Iris pigment epithelial cell (primary cell): ENCODE data around the gene LAMA2.

ENCODE experiments used
- DNase-seq: peaks from one replicate; pipeline ENCODE4 v3.0.0-alpha.2; 2011; ENCODE audit warnings: low read depth

The LAMA2 gene

DNA sequence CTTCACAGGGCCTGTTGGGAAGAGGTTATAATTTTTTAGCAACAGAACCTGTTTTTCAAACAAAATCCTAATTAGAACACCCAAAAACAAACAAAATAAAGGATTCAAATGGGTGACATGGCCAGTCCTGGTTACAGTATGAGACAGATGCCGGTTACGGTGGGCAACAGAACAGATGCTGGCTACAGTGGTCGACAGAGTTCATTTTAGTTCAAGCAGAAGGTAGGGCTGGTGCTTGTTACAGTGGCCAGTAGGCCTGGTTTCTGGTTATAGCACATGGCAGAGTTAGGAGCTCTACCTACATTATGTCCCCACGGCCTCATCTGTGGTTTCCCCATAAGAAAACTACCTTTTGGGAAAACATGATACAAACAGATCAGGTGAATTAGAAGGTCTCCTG, 327.7 kb downstream of the LAMA2 start:
- no peak for DNase-seq

DNA sequence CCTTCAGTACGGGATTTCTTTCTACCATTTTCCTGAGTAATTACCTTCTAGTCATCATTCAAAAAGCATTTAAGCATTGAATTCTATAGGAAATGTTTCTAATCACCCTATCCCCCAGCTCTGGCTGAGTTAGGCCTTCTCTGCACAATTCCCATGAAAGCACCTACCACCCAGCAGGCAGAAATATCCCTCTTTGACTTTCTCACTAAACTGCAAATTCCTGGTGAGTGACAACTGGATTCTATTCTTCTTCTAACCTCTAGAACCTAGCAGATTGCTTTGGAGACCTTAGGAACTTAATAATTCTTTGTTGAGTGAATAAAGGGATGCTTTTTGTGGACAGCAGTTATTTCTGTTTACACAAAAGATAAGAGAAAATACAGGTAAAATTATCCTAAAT, 328.7 kb downstream of the LAMA2 start:
- no peak for DNase-seq

DNA sequence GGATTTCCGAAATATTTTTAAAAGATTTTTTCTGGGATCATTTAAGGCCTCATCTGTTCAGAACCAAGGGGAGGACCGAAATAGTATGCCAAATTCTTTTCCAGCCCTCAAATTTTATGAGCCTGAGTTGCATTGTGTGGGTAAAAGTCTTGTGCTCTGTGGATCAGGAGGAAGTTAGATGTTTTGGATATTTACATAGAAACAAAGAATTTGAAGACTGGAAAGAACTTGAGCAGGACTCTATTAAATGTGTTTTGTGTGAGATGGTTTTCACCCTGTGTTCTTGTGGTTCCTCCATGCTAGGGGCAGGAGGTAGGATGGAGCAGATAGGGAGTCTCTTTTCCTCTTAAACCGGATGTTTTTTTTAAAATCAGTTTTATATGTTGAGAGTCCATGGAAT, 329.1 kb downstream of the LAMA2 start:
- DNase-seq: peak; percentile 13

DNA sequence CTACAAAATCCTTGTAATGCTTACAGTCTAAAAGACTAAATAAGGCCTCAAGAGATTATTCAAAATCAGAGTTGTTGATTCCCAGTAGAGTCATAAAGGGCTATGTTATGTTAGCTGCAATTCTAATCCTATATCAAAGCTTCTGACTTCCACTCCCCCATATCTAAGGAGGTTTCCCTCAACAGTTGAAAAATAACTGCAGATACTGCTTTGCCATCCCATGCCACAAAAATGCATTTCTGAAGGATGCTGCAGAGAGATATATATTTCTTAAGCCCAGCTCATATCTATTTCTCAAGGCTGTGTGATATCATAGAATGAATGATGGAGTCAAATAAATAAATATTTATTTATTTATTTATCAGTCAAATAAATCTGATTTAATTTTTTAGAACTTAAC, 332.3 kb downstream of the LAMA2 start:
- no peak for DNase-seq

DNA sequence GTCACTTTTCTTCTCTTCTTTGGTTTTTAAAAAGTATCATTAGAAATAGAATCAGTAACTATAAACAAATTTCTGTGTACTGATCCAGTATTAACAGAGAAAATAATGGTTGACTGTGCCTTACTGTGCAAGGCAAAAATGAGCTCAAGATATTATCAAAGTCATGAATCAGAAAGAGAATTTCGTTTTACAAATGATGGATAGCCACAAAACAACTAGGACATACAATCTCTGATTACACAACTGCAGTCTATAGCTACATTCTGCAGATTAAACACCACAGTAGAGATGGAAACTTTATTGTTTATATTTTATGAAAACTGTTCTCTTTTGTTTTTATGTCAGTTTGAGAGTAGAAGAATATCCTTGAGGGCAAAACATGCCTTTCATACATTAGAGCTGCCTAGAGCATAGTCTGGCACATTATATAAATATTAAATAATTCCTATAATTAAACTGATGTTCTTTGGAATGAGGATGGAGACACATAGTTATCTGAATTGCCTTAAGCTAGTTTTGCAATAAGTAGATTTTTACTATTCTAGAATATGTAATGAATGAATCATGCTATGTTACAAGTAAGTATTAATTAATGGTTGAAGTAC, 333.1 kb downstream of the LAMA2 start:
- DNase-seq: peak; percentile 47

DNA sequence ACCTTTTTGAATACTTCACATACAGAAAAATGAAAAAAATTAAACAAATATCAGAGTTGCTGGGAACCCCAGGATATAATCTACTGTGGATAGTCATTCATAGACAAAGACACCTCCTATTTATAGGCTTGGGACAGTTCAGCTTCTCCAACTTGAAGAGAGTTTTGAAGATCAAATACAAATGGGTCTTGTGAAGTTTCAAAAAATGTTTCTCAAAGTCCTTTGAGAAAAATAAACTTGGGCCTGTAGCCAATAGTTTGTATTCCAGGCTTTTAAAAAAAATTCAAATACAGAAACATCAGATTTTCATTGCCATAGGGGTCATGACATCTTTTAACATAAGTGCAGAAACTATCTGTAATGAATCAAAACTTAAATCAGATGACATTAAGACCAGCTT, 334.8 kb downstream of the LAMA2 start:
- no peak for DNase-seq

DNA sequence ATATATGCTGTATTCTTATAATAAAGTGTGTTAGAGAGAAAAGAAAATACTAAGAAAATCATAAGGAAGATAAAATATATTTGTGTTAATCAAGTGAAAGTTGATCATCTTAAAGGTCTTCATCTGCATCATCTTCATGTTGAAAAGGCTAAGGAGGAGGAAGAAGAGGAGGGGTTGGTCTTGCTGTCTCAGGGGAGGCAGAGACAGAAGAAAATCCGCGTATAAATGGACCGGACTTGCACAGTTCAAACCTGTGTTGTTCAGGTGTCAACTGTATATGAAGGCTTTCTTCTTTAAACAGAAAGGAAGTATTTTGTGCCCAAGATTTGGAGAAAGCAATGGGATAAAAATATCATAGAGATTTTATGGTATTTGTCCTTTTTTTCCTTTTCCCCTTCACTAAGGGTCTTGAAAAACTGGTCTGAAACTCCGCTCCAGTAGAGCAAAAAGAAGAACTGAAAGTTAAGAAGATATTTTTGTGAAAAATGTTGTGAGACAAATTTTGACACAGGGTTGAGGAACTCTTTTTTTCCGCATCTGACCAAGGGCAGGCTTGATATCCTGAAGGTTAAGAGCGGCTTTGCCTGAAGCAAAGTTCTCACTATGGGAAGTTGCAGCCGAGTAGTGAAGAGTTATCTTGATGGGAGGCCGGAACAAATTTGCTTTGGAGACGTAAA, 350.7 kb downstream of the LAMA2 start:
- no peak for DNase-seq

DNA sequence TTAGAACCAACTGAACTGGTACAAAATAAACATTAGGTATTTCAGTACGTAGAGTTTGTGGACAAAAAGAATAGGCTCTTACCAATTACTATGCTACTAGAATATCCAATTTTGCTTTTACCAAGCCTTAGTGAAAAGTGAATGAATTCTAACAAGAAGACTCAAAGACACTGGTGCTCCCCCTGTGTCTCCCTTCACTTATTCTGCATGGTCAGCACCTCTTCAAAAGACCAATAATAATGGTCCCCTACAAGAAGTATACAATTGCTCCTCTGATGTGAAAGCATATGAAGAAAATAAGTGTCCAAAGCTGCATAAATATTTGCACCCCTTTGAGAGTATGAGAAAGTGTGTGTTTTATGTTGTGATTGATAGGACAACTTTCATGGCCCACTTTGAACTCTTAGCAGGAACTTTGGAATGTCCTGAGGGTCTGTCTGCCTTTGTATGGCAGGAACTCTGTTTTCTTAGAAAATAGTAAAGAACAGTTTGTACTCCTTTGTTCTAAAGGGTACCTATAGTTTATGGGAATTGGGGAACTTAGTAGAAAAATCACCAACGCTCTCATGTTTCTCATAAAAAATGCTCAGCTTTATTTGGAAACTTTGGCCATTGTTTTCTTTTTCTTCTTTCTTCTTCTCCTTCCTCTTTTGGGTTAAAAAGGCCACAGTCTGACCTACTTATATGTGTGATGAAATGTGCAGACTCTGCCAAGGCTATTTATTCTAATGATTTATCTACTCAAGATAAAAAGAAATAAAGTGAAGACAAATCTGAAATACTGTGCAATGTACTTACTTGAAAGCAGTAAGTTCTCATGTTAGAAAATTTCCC, 352.4 kb downstream of the LAMA2 start:
- DNase-seq: peak; percentile 37

DNA sequence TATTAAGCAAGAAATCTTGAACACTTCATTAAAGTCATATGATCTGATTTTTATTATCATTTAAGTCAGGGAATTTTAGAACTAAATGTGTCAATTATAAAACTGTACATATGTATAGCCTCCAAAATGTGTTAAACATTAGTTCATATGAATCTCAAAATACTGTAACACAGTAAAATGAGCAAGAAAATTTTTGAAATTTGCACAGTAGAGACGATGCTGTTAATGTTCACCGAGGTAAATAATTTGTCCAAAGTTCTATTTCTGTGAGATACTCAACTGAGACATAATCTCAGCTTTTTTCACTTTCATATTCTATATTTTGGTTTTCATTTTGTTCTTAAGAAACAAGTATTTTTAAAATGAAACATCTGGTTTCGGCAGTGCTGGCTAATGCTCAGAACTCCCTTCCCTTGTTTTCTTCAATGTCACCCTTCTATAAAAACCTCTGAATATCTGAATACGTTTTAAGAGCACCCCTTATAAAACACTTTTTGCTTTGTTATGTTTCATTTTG, 353.1 kb downstream of the LAMA2 start:
- no peak for DNase-seq

DNA sequence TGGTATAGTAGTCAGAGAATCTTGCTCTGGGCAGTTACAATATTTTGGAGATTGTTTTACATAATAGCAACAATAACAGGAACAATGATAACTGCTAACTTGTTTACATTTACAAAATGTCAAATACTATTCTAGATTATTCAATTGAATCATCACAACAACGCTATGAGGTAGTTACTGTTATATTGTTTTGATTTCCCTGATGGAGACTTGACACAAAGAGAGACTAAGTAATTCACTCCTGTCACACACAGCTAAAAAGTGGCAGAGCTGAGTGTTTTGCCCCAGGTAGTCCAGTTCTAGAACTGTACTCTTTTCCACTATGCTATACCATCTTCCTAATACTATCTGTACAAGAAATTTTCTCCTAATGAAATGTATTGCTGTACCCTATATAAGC, 356.1 kb downstream of the LAMA2 start:
- no peak for DNase-seq

DNA sequence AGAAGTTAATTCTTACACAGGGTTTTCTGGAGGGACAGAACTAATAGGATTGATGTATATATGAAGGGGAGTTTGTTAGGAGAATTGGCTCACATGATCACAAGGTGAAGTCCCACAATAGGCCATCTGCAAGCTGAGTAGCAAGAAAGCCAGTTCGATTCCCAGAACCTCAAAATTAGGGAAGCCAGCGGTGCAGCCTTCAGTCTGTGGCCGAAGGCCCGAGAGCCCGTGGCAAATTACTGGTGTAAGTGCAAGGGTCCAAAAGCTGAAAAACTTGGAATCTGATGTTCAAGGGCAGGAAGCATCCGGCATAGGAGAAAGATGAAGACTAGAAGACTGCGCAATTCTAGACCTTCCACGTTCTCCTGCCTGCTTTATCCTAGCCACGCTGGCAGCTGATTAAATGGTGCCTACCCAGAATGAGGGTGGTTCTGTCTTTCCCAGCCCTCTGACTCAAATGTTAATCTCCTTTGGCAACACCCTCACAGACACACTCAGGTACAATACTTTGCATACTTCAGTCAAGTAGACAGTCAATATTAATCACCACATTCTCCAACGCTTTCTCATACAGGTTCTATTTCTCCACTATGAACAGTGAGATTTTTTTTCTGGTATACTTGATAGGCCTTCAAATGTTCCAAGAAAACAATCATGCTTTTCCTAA, 357.0 kb downstream of the LAMA2 start:
- DNase-seq: no peak

DNA sequence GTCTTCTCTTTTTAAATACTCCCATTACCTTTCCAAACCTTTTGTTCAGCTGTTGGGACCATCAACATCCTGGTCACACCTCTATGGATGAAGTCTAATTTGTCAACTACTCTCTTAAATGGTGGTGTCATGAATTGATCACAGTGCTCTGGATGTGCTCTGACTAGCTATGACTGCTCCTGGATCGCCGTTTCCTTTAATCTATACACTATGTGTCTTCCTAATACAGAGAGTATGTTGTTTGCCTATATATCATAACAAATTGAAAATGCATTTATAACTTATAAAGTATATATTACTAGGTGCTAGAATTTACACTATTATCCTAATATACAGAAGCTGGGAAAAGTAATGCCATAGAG, 357.5 kb downstream of the LAMA2 start:
- no peak for DNase-seq

DNA sequence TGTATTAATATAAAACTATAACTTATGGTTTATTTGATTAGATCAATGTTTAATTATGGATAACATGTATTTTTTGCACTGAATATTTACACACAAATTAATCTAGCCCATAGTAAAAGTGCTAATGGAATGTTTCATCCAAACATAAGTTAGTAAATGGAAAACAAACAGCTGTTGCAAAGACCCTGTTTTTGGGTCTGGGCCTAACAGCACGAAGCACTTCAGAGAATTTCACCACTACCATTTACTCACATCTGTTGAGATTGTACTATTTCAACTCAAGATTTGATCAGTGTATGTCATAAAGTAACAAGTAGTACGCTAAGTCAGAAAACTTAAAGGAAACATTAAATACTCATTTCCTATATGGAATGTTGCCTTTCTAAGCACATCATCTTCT, 359.6 kb downstream of the LAMA2 start:
- no peak for DNase-seq

DNA sequence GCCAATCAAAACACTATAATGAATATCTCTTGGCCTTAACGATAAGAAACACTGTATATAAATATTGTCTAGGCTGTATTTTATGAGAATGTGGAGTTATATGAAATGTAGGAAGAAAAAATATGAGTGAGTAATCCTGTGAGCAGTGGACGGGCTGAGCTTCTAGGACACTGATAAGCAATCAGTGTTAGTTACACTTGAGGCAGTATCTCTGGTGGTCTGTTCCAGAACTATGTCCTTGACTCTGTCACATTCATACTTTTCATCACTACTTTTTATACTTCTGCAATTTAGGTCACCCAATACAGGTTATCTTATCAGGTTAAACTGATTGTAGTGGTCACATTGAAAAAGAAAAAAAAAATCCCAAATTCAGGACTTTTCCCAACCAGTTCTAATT, 360.4 kb downstream of the LAMA2 start:
- no peak for DNase-seq

DNA sequence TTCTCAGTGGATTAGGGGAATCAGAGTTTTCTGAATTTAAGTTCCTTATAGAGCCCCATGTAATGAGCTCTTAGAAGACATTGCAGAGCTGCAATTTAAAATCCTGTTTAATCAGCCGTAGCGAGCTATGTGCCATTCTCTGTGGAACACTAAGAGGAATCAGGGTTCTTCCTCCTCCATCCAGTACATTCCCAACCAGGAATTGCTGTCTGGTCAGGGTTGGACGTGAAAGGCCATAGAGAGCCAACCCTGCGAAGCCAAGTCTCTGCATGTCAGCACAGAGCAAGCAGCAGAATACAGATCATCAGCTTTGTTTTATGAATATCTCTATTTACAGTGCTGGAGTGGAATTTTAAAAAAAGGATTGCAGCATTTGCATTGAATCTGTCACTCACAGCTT, 366.0 kb downstream of the LAMA2 start:
- DNase-seq: no peak

DNA sequence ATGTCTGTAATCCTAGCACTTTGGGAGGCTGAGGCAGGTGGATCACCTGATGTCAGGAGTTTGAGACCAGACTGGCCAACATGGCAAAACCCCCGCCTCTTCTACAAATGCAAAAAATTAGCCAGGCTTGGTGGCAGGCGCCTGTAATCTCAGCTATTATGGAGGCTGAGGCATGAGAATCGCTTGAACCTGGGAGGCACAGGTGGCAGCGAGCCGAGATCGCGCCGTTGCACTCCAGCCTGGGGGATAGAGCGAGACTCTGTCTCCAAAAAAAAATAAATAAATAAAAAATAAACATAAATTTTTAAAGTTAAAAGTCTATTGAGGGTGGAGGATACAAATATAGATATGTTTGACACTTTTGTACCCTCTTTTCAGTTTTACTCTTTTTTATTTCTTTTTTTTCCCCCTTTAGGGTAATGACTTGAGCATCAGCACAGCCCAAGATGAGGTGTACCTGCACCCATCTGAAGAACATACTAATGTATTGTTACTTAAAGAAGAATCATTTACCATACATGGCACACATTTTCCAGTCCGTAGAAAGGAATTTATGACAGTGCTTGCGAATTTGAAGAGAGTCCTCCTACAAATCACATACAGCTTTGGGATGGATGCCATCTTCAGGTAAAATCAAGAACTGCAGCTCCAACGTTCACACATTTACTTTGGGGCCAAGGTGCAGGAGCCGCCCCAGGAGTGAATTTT, 368.9 kb downstream of the LAMA2 start:
- DNase-seq: peak; percentile 76

DNA sequence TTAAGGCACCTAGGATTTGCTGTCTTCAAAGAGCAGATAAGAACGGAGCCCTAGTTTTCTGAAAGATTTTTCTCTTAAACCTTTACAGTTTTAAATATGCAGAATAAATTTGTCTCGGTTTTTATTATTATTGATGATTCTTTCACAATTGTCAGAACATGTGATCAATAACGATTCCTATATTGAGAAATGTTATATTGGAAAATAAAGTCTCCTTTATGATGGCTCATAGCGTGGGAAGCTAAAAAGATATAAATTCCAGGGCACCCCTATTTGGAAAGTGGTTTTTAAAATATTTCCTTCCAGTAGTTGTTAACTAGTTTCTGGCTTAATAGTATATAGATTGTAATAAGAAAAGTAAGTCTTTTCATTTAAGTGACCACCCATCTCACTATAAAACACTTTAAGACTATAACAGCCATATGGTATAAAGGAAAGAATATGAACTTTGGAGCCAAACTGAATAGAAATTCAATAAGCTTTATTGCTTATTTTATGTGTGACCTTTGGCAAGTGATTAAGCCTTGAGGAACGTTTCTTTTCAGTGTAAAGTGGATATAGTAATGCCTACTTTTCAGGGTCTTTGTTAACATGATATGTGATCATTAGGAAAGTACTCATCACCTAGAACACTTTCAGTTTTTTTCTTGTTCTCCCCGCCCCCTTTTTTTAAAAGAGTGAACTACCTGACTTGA, 369.6 kb downstream of the LAMA2 start:
- peak; percentile 49 for DNase-seq

DNA sequence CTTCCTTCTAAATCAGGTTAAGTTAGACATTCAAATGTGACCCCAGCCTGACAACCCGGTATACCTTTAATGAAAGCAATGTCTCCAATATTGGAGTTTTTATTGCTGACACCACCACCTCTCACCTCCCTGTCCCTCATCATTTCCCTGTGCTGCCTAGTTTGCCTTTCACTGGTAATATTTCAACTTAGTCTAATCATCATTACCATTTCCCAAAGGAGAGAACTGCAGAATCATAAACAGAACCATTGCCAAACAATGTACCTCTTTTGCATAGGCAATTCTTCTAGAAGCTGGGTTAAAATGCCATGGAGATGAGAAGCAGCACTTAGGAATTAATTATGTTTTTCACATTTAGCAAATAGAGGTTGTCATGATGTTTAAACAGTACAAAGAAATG, 370.3 kb downstream of the LAMA2 start:
- no peak for DNase-seq

DNA sequence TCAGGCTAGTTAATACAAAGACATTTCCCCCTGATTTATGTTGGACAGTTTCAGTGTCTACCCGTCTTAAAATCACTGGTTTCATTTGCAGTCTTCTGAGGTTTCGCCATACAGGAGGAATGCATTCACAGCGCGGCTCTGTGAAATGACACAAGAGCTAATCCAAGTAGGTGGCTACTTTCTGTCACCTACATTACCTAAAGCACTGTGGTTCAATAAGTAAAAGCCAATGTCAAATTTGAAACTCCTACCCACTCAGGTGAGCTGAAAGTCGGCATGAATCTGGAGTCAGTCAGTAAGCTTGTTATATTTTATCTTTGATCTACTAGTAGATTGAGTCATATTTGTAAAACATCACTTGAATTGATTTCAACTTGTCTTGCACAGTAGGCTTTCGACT, 370.8 kb downstream of the LAMA2 start:
- DNase-seq: no peak

DNA sequence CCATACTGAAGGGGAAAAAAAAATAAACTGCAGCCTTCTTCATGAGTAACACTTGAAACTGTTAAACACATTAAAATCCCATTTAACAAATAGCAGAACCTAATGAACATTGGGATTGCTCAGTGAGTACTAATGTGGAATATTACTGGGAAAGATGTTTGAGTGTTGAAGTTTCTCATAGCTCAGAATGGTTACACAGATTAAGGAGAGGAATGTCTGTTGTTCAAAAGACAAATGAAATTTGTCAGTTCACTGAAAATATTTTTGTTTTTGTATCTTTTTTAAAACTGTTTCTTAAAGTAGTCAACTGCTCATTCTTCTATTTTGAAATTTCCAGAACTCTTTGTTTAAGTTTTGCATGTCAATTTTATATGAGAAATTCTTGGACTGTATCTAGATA, 374.3 kb downstream of the LAMA2 start:
- DNase-seq: no peak

DNA sequence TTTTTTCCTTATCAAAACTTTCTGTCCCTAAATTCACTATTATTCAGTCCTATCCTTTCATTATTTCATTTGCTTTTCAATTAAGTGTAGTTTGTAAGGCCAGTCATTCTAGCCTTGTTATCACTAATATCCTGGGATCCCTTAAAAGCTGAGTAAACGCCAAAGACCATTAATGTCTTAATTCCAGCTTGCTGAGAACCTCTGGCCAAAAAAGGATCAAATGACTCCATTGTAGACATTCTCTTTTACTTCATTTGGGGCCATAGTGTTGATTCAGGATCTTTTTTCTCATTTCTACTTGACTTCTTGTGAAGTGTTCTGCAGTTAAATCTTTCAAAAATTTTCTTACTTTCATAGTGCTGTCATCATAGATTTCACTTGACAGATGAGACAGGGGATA, 379.7 kb downstream of the LAMA2 start:
- no peak for DNase-seq
